Stomach (tissue), 4 donors: Measurements from ENCODE around the gene SCCPDH.

Experiments used
- CTCF ChIP-seq, 7 experiments: fragments of 450-650 bp in 4 of 7; fragments of 200-600 bp in 3 of 7; sonication (generic) in 3 of 7; IDR thresholded peaks; one replicate each; pipeline ENCODE4 v1.5.1; 2016 to 2019; ENCODE audit warnings: antibody characterized with exemption in 7 of 7, control low read depth in 2 of 7, mild to moderate bottlenecking in 1 of 7
- EP300 ChIP-seq: sonication (generic); formaldehyde crosslinking; IDR thresholded peaks from one replicate; pipeline ENCODE4 v1.6.1; 2017; ENCODE audit warnings: antibody characterized with exemption
- POLR2A ChIP-seq, 4 donors: fragments of 450-650 bp; IDR thresholded peaks; one replicate each; pipeline ENCODE4 v1.6.1; 2016; ENCODE audit warnings: antibody characterized with exemption in 4 of 4, control low read depth in 2 of 4, mild to moderate bottlenecking in 1 of 4, moderate library complexity in 1 of 4
- POLR2AphosphoS5 ChIP-seq, 3 donors: sonication (generic); formaldehyde crosslinking; IDR thresholded peaks; one replicate each; pipeline ENCODE4 v1.6.1; 2016; ENCODE audit warnings: antibody characterized with exemption in 3 of 3

GRCh38 chr1:246778663-246779062, 54.5 kb downstream of the SCCPDH start:
- TF ChIP-seq POLR2A (IDR thresholded peaks at IDR 0.05) (no peak), CTCF (IDR thresholded peaks at IDR 0.05) (no peak), EP300 (no peak), POLR2AphosphoS5 (IDR thresholded peaks at IDR 0.05) (no peak)
